Inferior parietal cortex (tissue), 1 donor: ENCODE results near the gene CD36.

Experiments
- DNase-seq: peaks from one replicate; pipeline ENCODE4 v3.0.0-alpha.2; 2016; ENCODE audit errors: extremely low spot score

CD36 gene

GRCh38 chr7:80637911-80638765 lies at the start of gene CD36:
CD36 (plus strand) TSS chr7:80638642; CDS start chr7:80646741, 8,099 bp downstream.
- no peak for DNase-seq

DNA sequence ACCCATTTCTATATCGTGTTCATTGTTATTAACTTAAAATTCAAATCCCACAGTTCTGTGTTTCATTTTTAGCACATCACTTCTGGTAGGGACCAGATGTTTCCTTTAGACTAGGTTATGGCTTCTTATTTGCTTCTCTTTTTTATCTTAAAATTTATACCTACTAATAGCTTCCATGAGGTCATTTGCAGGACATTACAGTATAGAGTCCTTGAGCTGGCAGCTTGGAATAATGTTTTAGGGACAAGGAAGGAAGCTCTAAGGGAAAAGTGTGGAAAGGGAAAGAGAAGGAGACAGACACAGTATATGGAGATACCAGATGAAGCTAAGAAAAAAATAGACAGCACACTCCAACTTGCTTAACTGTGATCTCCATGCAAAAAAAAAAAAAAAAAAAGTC lies 48.8 kb upstream of the CD36 start:
- DNase-seq, result no peak

- DNase-seq, result no peak
Measured at GRCh38 chr7:80591654-80592053, 46.8 kb upstream of the CD36 start.

- DNase-seq, result no peak
Measured at GRCh38 chr7:80593869-80594586, 44.4 kb upstream of the CD36 start.

GRCh38 chr7:80596933-80597517 lies 41.4 kb upstream of the CD36 start:
- DNase-seq, result no peak

GRCh38 chr7:80597875-80598274 lies 40.6 kb upstream of the CD36 start:
- DNase-seq, result no peak

- no peak for DNase-seq
Measured at GRCh38 chr7:80600046-80600445, 38.4 kb upstream of the CD36 start.

DNA sequence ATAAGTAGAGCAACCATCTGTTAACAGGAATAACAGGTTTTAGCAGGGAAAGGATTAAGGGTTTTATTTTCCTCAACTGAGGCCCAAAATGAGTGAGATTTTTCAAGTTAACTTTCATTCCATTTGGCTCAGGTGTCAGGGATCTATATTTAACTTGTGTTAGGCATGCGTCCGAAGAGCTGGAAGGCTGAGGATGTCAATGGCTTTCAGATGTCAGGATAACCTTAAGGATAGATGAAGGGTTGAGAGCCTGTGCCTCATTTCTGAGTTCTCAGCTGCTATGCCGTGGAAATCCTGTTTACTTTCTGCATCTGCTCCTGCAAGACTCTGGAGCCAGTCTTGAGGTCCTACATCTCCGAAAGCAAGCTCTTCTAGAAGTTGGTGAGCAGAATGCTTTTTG lies 36.4 kb upstream of the CD36 start:
- DNase-seq, result no peak

GRCh38 chr7:80603940-80604339 lies 34.5 kb upstream of the CD36 start:
- no peak for DNase-seq

DNA sequence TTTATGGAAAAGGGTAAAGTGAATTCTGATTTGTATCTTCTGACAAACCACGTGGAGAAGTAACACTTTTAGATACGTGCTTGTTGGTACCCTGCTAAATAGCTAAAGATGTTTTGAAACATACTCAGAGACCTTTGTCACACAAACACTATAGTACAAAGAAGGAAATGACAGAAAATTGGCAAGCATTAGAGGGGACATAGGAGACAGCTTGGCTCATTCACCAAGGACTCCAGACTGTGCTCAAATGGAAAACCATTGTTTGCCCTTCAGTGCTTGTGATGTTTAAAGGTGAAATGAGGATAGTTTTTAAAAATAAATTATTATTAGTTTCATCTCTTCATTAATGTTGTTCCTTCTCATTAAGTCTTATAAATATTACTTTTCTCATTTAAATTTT lies 34.0 kb upstream of the CD36 start:
- DNase-seq, result no peak

GRCh38 chr7:80607136-80607535 lies 31.3 kb upstream of the CD36 start:
- no peak for DNase-seq

DNA sequence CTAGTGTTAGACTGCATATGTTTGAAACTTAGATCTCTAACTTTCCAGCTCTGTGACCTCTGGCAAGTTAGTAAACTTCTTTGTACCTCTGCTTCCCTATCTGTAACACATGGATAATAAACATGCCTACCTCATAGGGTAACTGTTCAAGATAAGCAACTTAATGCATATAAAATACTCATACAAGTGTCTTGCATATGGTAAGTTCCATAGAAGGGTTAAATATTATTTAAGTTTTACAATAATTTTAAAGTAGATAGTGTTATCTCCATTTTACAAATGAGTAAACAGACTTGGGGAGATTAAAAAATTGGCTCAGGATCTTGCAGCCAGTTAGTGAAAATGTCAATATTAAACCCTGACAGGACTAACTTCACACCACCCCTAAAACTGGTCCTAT lies 30.1 kb upstream of the CD36 start:
- DNase-seq, result no peak

- no peak for DNase-seq
Measured at GRCh38 chr7:80609751-80610150, 28.7 kb upstream of the CD36 start.

- DNase-seq, result no peak
Measured at GRCh38 chr7:80611353-80611752, 27.1 kb upstream of the CD36 start.

DNA sequence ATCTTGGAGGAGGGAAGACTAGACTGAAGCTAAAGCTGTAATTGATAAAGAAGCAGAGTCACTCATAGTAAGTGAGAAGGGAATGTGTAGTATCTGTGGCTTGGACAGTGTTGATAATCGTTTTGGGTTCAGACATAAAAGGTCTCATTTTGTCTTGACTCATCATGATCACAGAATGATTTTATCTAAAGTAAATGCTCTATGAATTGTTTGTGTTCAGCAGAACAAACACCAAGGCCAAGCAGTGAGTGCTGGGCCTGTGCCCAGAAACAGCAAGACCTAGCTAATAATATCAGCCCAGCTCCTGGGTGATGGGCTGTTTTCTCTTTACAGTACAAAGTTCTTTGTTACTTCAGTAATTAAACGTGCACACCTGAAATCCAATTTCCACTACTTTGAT lies 26.7 kb upstream of the CD36 start:
- DNase-seq, result no peak

DNA sequence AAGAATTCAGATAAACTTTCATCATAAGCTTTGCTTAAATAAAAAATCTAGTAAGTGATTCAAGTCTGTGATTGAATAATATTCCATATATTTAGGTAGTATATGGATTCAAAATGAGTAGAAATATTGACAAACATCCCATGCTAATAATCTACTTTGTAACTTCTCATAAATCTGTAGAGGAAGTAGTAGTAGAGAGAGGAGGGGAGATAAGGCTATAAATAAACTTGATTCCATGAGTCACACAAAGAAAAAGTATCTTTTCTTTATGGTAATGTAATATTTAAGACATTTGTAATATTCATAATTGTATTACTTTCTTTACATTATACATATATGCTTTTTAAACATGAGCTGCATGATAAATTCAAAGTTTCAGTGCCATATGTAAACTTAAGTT lies 25.6 kb upstream of the CD36 start:
- DNase-seq, result no peak

DNA sequence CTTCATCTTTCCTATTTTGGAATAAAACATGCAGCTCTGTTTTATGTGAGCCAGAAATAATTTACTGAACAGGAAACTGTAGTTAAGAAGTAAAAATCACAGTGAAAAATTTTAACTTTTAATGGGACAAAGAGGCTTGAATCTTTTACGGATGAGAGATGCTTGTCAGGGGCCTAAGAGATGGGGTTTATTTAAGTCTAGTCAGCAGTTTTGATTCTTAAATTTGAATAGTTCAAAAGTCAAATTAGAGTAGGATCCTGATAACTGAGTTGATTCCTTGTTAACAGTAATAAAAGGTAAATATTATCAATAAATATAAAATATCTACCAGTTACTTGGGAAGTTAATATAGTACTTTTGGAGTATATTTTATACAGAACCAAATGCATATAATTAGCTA lies 24.9 kb upstream of the CD36 start:
- no peak for DNase-seq

DNA sequence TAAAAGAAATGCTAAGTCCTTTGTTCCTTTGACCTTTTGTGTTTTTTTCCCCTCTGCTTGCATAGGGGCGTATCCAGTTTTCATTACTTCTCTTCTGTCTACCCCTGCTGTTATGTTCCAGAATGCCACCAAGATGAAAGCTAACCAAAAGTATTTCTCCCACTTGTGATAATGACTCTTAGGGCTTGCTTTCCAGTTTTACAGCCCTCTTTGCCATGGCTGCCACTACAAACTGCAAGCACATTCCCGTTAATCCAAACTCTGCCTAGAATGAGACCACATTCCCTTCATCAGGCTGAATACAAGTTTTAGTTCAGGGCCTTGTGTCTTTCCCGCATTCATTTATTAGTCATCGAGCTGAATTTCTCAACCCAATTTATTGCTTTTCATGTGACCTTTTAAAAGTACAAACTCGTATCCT lies 23.6 kb upstream of the CD36 start:
- DNase-seq, result no peak

- DNase-seq, result no peak
Measured at GRCh38 chr7:80618096-80618495, 20.3 kb upstream of the CD36 start.

DNA sequence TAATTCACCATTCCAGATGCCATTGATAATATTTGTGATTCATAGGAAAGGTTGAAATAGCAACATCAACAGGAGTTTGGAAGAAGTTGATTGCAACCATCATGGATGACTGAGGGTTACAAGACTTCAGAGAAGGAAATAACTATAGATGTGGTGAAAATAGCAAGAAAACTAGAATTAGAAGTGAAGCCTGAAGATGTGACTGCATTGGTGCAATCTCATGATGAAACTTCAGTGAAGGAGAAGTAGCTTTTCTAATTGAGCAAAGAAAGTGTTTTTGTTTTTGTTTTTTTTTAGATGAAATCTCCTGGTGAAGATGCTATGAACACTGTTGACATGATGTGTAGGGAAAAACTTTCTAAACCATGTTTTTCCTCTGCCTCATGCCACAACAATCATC lies 18.7 kb upstream of the CD36 start:
- DNase-seq, result no peak

GRCh38 chr7:80622541-80622940 lies 15.9 kb upstream of the CD36 start:
- no peak for DNase-seq

DNA sequence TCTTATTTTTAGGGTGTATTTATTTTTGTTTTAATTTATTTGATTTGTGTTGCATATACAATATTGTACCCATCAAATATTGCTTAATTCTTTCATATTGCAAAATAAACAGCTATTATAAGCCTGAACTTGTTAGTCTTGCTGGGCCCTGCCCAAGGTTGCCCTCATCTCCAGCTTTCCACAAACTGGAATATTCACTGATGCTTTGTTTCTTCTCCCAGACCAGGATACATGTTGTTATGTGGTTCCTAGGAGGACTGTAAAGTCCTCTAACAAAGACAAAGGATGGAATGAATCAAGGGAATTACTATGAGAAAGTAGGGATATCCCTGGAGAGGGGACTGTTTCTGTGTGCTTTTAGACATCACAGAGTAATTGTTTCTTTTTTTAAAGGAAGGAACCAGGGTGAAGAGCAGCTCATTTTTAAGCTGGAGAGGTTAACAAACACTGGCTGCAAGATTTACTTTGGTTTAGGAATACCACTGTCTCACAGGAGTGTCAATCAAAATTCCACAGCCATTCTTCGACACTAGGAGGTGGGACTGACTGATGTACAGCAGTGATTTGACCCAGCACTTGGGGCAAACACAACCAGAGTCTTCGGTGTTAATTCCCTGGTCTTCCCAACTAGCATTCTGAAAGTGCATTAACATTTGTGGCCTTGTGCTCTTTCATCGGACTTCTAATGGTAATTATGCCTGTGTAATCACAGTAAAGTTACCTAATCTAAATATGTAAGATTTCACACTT lies 14.8 kb upstream of the CD36 start:
- no peak for DNase-seq
